Psoas muscle (tissue), 8 donors: Measurements from ENCODE around the gene LAMA5. TPM values are rescaled to one million over a fixed set of nuclear protein-coding genes. Genes with fewer than 3 reads are reported as not detected.

Experiments
- ATAC-seq, 4 donors: fragments of 200-7000 bp; cut with Tn5 transposase; one replicate each; pipeline ENCODE4 v1.9.1; 2020; ENCODE audit warnings: moderate library complexity in 3 of 4, mild to moderate bottlenecking in 2 of 4
- DNase-seq, 2 donors: peaks; one replicate each; pipeline ENCODE4 v3.0.0-alpha.2; 2020
- H3K27ac ChIP-seq: fragments of 200-600 bp; one replicate; pipeline ENCODE4 v1.8.0; 2022
- H3K27me3 ChIP-seq, 3 donors: fragments of 200-600 bp in 1 of 3; one replicate each; pipeline versions ENCODE4 v1.6.1 to v1.8.0; 2013 to 2022; ENCODE audit warnings: low read length in 2 of 3, mild to moderate bottlenecking in 2 of 3, moderate library complexity in 1 of 3; ENCODE audit not compliant: insufficient read depth in 3 of 3
- H3K36me3 ChIP-seq, 2 donors: fragments of 200-600 bp in 1 of 2; one replicate each; pipeline versions ENCODE4 v1.6.1 to v1.8.0; 2013 to 2022; ENCODE audit warnings: low read depth in 1 of 2, mild to moderate bottlenecking in 1 of 2, moderate library complexity in 1 of 2; ENCODE audit not compliant: insufficient read depth in 1 of 2
- H3K4me1 ChIP-seq: fragments of 200-600 bp; one replicate; pipeline ENCODE4 v1.8.0; 2022
- H3K4me3 ChIP-seq: fragments of 200-600 bp; one replicate; pipeline ENCODE4 v1.8.0; 2022; ENCODE audit warnings: mild to moderate bottlenecking
- H3K9me3 ChIP-seq: fragments of 200-600 bp; one replicate; pipeline ENCODE4 v1.8.0; 2022
- WGBS, 3 donors: extraction: QIAGEN DNeasy Blood & Tissue Kit; methylation state at CpG; one replicate each; pipeline versions ENCODE4 v1.1.6 to v1.1.7; 2013; 5-methylcytosine and 5-hydroxymethylcytosine counted together
- intact Hi-C, 2 donors: fragments of 100-400 bp; cut with DNase I; formaldehyde crosslinking; loops; one replicate each; pipeline versions ENCODE4 v1.11.0 to v1.14.2; 2022
- polyA plus RNA-seq, 3 donors: library from polyadenylated mRNA; stranded (reverse); fragments of 200-250 nt; gene quantifications; one replicate each; pipeline ENCODE4 v1.2.3, GENCODE V29; 2013
- total RNA-seq, 4 donors: library from RNA; stranded (reverse); fragmentation: NEBNext Ultra II Directional in 2 of 4; extraction: Animal tissue kit (Norgen Biotek cat#: 25700) in 2 of 4; gene quantifications; one replicate each; pipeline versions ENCODE4 v1.2.1 to v1.2.4, GENCODE V29; 2021 to 2023
- TF ChIP-seq, protein P1 (sequence below): fragments of 200-600 bp; IDR thresholded peaks from one replicate; pipeline ENCODE4 v1.8.0; 2022; ENCODE audit warnings: antibody characterized with exemption
- donor health status: healthy with polysubstance abuse.
- donor health status: DM: no; HTN: no; CAD: no; lungs with moderate emphysema.
- donor health status: Bipolar disorder and iron deficiency.
- donor health status: healthy.
- donor health status: DM: yes; HTN: yes; CAD: no.
- donor health status: DM: no; HTN: no; CAD: no.
- donor health status: DM: no; HTN: no; CAD: no.
- donor health status: DM: yes; HTN: yes; CAD: no.

LAMA5 gene
- total and polyA plus RNA-seq, 7 donors = 14.4 to 74.6 (median 34.2) TPM

DNA sequence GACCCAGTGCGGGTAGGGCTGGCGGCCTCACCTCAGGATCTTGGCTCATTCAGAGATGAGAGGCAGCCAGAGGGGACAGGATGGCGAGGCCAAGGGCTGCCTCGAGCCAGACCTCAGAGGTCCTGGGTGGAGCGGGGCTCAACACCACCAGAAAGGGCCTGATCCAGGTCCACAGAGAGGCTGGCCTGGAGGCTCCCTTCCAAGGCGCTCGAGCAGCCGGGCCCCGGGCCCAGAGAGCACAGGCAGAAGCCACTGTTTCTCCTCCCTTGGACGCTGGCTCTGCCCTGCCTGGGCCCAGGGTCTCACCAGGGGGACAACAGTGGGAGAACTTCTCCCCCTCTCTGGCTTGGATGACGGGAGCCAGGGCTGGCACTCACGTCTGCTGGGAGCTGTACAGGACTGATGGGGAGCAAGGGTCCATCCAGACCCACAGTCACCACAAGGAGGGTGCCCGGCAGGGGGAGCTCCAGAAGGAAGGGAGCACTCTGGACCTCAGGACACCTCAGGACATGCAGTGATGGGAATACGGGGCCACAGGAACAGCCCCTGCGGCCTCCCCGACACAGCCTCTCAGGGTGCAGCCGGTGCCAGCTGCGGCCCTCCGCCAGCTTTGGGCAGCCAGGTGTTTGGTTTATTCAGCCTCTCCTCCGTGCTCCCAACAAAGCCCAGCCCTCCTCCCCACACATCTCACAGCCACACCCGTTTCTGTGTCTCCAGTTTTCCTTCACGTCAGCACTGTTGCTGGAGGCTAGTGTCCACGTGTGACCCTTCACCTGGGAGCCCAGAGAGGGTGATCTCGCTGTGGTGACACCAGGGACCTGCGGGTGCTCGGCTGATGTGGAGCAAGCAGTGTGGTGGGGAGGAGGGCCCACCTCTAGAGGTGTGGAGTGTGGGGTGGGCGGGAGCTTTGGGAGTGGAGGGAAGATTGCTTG, 28.5 kb upstream of the LAMA5 start:
- TF ChIP-seq, protein P1, sequence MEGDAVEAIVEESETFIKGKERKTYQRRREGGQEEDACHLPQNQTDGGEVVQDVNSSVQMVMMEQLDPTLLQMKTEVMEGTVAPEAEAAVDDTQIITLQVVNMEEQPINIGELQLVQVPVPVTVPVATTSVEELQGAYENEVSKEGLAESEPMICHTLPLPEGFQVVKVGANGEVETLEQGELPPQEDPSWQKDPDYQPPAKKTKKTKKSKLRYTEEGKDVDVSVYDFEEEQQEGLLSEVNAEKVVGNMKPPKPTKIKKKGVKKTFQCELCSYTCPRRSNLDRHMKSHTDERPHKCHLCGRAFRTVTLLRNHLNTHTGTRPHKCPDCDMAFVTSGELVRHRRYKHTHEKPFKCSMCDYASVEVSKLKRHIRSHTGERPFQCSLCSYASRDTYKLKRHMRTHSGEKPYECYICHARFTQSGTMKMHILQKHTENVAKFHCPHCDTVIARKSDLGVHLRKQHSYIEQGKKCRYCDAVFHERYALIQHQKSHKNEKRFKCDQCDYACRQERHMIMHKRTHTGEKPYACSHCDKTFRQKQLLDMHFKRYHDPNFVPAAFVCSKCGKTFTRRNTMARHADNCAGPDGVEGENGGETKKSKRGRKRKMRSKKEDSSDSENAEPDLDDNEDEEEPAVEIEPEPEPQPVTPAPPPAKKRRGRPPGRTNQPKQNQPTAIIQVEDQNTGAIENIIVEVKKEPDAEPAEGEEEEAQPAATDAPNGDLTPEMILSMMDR = no peak
- no peak overlapping the region for H3K4me3 ChIP-seq
- H3K36me3 ChIP-seq = peaks cover 0 to 40% of the 10 kb centered on the region in 2 donors
- WGBS, 3 donors = 86 to 90% (median 90%) methylated on average over 23 to 27 of the region's 27 CpGs
- no peaks in the 10 kb centered on the region for H3K27me3 ChIP-seq
- H3K27ac ChIP-seq = no peak overlapping the region
- intact Hi-C loops = no loop called here
- ATAC-seq (no peak), DNase-seq (no peak)
- H3K9me3 ChIP-seq = no peaks in the 10 kb centered on the region
- no peaks in the 10 kb centered on the region for H3K4me1 ChIP-seq

DNA sequence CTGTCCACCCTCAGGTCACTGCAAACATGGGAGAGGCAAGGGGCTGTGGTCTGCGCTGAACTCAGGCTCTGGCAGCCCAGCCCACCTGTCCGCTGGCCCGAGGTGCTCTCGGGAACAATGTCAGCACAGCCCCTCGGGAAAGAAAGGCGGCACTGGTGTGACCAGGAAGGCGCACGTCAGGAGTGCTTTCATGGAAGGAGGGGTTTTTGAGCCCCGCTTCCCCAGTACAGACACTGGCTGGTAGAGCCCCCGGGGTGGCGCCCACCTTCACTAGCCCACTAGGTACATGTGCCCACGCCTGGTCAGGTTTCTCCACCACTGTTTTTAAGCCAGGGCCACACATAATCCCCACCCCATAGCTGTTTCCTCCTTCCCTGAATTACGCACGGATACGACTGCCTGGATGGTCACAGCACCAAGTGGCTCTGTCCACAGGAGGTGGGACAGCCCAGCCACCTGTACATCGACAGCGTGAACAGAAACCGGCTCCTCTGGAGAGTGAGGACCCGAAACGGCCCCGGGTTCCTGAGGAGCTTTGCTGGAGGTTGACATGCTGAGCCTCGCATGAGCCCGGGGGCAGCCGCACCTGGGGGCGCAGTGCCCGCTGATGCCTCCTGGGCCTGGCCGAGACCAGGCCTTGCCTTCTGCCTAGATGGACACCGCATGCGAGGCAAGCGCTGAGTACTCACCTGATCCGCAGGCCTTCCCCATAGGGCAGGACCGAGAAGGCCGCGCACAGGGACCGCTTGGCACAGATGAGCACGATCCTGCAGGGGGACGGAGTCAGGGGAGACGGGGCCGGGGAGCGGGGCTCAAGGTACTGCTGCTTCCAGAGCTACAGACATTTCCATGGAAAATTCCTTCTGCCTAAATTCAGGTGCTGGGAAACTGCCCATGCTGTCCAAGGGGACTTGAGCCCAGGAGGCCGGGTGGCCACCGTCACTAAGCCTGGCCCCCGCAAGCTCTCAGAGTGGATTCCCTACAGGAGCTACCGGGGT, 27.4 kb upstream of the LAMA5 start:
- TF ChIP-seq, protein P1 = no peak
- 92 to 95% (median 93%) methylated on average over 44 of the region's 44 CpGs for WGBS, 3 donors
- ATAC-seq (no peak), DNase-seq (no peak)
- H3K27ac ChIP-seq = no peak overlapping the region
- intact Hi-C loops = no loop called here
- no peak overlapping the region for H3K4me3 ChIP-seq
- no peaks in the 10 kb centered on the region for H3K9me3 ChIP-seq
- H3K36me3 ChIP-seq = peaks cover 0 to 50% of the 10 kb centered on the region in 2 donors
- no peaks in the 10 kb centered on the region for H3K4me1 ChIP-seq
- no peaks in the 10 kb centered on the region for H3K27me3 ChIP-seq

GRCh38 chr20:62393830-62394229, 26.7 kb upstream of the LAMA5 start:
- TF ChIP-seq, protein P1 = no peak
- DNase-seq (no peak), ATAC-seq (no peak)
- Histone ChIP-seq H3K36me3 (peaks cover 0 to 57% of the 10 kb centered on the region in 2 donors), H3K4me1 (no peaks in the 10 kb centered on the region), H3K4me3 (no peak overlapping the region), H3K27ac (no peak overlapping the region), H3K27me3 (no peaks in the 10 kb centered on the region), H3K9me3 (no peaks in the 10 kb centered on the region)
- intact Hi-C loops = no loop called here
- 90 to 92% (median 91%) methylated on average over 24 of the region's 24 CpGs for WGBS, 3 donors

DNA sequence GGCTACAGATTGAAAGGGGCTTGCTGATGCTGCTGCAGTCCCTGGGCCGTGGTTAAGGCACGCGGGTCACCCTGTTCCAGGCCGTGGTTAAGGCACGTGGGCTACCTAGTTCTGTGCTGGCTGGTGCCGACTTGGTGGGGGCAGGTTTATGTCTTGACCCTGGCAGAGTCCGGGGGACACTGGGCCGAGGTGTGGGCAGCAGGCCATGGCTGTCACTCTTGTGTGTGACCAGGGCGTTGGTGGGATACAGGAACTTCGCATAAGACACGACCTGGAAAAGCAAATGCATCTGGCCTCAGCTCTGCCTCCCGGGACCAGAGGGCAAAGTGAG, 26.2 kb upstream of the LAMA5 start:
- WGBS, 3 donors = 83 to 88% (median 84%) methylated on average over 12 of the region's 12 CpGs
- intact Hi-C loops = no loop called here
- H3K27me3 ChIP-seq = no peaks in the 10 kb centered on the region
- peaks cover 0 to 62% of the 10 kb centered on the region in 2 donors for H3K36me3 ChIP-seq
- no peaks in the 10 kb centered on the region for H3K9me3 ChIP-seq
- DNase-seq (no peak), ATAC-seq (no peak)
- H3K27ac ChIP-seq = no peak overlapping the region
- no peak overlapping the region for H3K4me3 ChIP-seq
- peaks cover under 1% of the 10 kb centered on the region for H3K4me1 ChIP-seq
- TF ChIP-seq, protein P1 = no peak
